Heart left ventricle (tissue), 16 donors: ENCODE results near the gene ADCY3. TPM values are rescaled to one million over a fixed set of nuclear protein-coding genes. Genes with fewer than 3 reads are reported as not detected.

Experiments
- ATAC-seq, 4 donors: fragments of 200-7000 bp; cut with Tn5 transposase; one replicate each; pipeline ENCODE4 v1.9.1; 2020 to 2022; ENCODE audit warnings: moderate library complexity in 4 of 4, mild to moderate bottlenecking in 3 of 4, moderate number of reproducible peaks in 1 of 4
- DNase-seq, 5 donors: peaks; one replicate each; pipeline ENCODE4 v3.0.0-alpha.2; 2020
- H3K27ac ChIP-seq, 12 donors: fragments of 200-600 bp; sonication (generic) in 4 of 12; one replicate each; pipeline versions ENCODE4 v1.5.0 to v1.8.0; 2016 to 2022; ENCODE audit warnings: mild to moderate bottlenecking in 2 of 12
- H3K27me3 ChIP-seq, 9 donors: fragments of 200-600 bp; sonication (generic) in 2 of 9; one replicate each; pipeline versions ENCODE4 v1.5.1 to v1.8.0; 2016 to 2022; ENCODE audit warnings: mild to moderate bottlenecking in 3 of 9
- H3K36me3 ChIP-seq, 9 donors: fragments of 200-600 bp; sonication (generic) in 2 of 9; one replicate each; pipeline versions ENCODE4 v1.5.0 to v1.8.0; 2018 to 2022; ENCODE audit warnings: mild to moderate bottlenecking in 2 of 9
- H3K4me1 ChIP-seq, 12 donors: fragments of 200-600 bp; sonication (generic) in 4 of 12; one replicate each; pipeline versions ENCODE4 v1.5.0 to v1.8.0; 2016 to 2022; ENCODE audit warnings: mild to moderate bottlenecking in 3 of 12
- H3K4me3 ChIP-seq, 12 donors: fragments of 200-600 bp; sonication (generic) in 4 of 12; one replicate each; pipeline versions ENCODE4 v1.5.0 to v1.8.0; 2017 to 2022; ENCODE audit warnings: mild to moderate bottlenecking in 9 of 12, moderate library complexity in 4 of 12
- H3K9me3 ChIP-seq, 12 donors: fragments of 200-600 bp; sonication (generic) in 4 of 12; one replicate each; pipeline versions ENCODE4 v1.5.0 to v1.8.0; 2016 to 2022; ENCODE audit warnings: mild to moderate bottlenecking in 1 of 12
- CTCF ChIP-seq, 12 donors: fragments of 200-600 bp; sonication (generic) in 4 of 12; IDR thresholded peaks; one replicate each; pipeline versions ENCODE4 v1.5.0 to v1.8.0; 2018 to 2022; ENCODE audit warnings: antibody characterized with exemption in 12 of 12, mild to moderate bottlenecking in 5 of 12
- POLR2A ChIP-seq, 2 donors: fragments of 450-650 bp; IDR thresholded peaks; one replicate each; pipeline ENCODE4 v1.6.1; 2017; ENCODE audit warnings: antibody characterized with exemption in 2 of 2, mild to moderate bottlenecking in 2 of 2, moderate library complexity in 2 of 2
- WGBS, 4 donors: extraction: QIAGEN DNeasy Blood & Tissue Kit in 2 of 4; methylation state at CpG; one replicate each; pipeline versions ENCODE4 v1.1.5 to v1.1.7; 2013 to 2018; 5-methylcytosine and 5-hydroxymethylcytosine counted together
- intact Hi-C, 10 donors: fragments of 100-400 bp; cut with DNase I; formaldehyde crosslinking; loops; one replicate each; pipeline versions ENCODE4 v1.11.1 to v1.14.2; 2022
- polyA plus RNA-seq, 2 donors: library from polyadenylated mRNA; stranded (reverse); fragments of 200-250 nt; gene quantifications; one replicate each; pipeline ENCODE4 v1.2.3, GENCODE V29; 2013
- total RNA-seq, 9 donors: library from RNA; depleted of rRNA in 2 of 9; stranded (reverse); fragments of >200 nt in 2 of 9; fragmentation: NEBNext Ultra II Directional in 3 of 9; extraction: Animal tissue kit (Norgen Biotek cat#: 25700) in 3 of 9; gene quantifications; one replicate each; pipeline versions ENCODE4 v1.1.0 to v1.2.4, GENCODE V29; 2016 to 2023
- donor health status: ischemic (EF 13 %, LVEDD 7.1; RV severe dilation, severe dysfunction).
- donor health status: healthy with polysubstance abuse.
- donor health status: DM: no; HTN: yes; CAD: no.
- donor health status: DM: no; HTN: no; CAD: no.
- donor health status: ischemic (EF 25% LVEDD 6.9; RV normal size, moderate dysfunction).
- donor health status: ischemic (EF 25% LVEDD 5.7; RV mildly dilated, moderate dysfunction).
- donor health status: healthy.
- donor health status: DM: yes; HTN: yes; CAD: no.
- donor health status: ischemic (EF 35%, LVEDD 5.7; RV mildly dilated, moderate dysfunction).
- donor health status: nonischemic (EF 11% LVEDD 7.7; RV severe dilation, severe dysfunction).
- donor health status: DM: yes; HTN: yes; CAD: no.
- donor health status: PGD.
- donor health status: ischemic (EF 29% LVEDD 5.4; RV normal size, mild dysfunction).
- donor health status: nonischemic (EF 23%, LVEDD 6.1; RV moderate dilation, normal function).

ADCY3 gene
- total and polyA plus RNA-seq, 11 donors, result 9.3 to 36.0 (median 14.4) TPM

GRCh38 chr2:24821433-24821891 is 98.6 kb downstream of the ADCY3 start:
- no peak for DNase-seq
- peaks cover 0 to 70% (median 27%) of the 10 kb centered on the region in 9 donors for H3K36me3 ChIP-seq
- 89 to 97% (median 92%) methylated on average over 13 to 15 of the region's 15 CpGs for WGBS, 4 donors
- H3K4me3 ChIP-seq, result no peak overlapping the region
- H3K27ac ChIP-seq, result no peak overlapping the region
- ATAC-seq, result no peak
- intact Hi-C loops, result loop anchor here in 2 of 10 donors (10.0 kb wide), 2 partner anchors 373 to 597 kb away; no protein-coding TSS in a partner anchor
- no peaks in the 10 kb centered on the region for H3K9me3 ChIP-seq
- peaks cover 0 to 8% (median 0%) of the 10 kb centered on the region in 12 donors for H3K4me1 ChIP-seq
- TF ChIP-seq POLR2A (IDR thresholded peaks at IDR 0.05) (no peak), CTCF (IDR thresholded peaks at IDR 0.05) (no peak)
- H3K27me3 ChIP-seq, result no peaks in the 10 kb centered on the region

GRCh38 chr2:24820598-24821432 is 99.2 kb downstream of the ADCY3 start:
- no peak overlapping the region for H3K27ac ChIP-seq
- no peaks in the 10 kb centered on the region for H3K9me3 ChIP-seq
- H3K4me3 ChIP-seq, result no peak overlapping the region
- WGBS, 4 donors, result 90 to 95% (median 93%) methylated on average over 15 to 17 of the region's 17 CpGs
- peaks cover 0 to 8% (median 0%) of the 10 kb centered on the region in 12 donors for H3K4me1 ChIP-seq
- DNase-seq, result no peak
- TF ChIP-seq POLR2A (IDR thresholded peaks at IDR 0.05), result no peak
- no peak for TF ChIP-seq CTCF (IDR thresholded peaks at IDR 0.05)
- H3K36me3 ChIP-seq, result peaks cover 0 to 77% (median 32%) of the 10 kb centered on the region in 9 donors
- no peak for ATAC-seq
- no peaks in the 10 kb centered on the region for H3K27me3 ChIP-seq
- intact Hi-C loops, result loop anchor here in 2 of 10 donors (10.0 kb wide), 2 partner anchors 374 to 596 kb away; no protein-coding TSS in a partner anchor

- no peak for TF ChIP-seq POLR2A (IDR thresholded peaks at IDR 0.05)
- TF ChIP-seq CTCF (IDR thresholded peaks at IDR 0.05), result no peak
- ATAC-seq (no peak), DNase-seq (no peak)
- peaks cover 0 to 84% (median 34%) of the 10 kb centered on the region in 9 donors for H3K36me3 ChIP-seq
- no peak overlapping the region for H3K27ac ChIP-seq
- 89 to 95% (median 91%) methylated on average over 7 of the region's 7 CpGs for WGBS, 4 donors
- H3K27me3 ChIP-seq, result no peaks in the 10 kb centered on the region
- intact Hi-C loops, result loop anchor here in 2 of 10 donors (10.0 kb wide), 2 partner anchors 375 to 595 kb away; no protein-coding TSS in a partner anchor
- no peaks in the 10 kb centered on the region for H3K9me3 ChIP-seq
- peaks cover 0 to 8% (median 0%) of the 10 kb centered on the region in 12 donors for H3K4me1 ChIP-seq
- H3K4me3 ChIP-seq, result no peak overlapping the region
These were observed 99.9 kb downstream of the ADCY3 start for GRCh38 chr2:24820175-24820513.

- DNase-seq, result no peak
- H3K4me1 ChIP-seq, result peaks cover 0 to 8% (median 0%) of the 10 kb centered on the region in 12 donors
These were observed 100.4 kb downstream of the ADCY3 start for GRCh38 chr2:24819442-24820174.

More at GRCh38 chr2:24819442-24820174, 100.4 kb downstream of the ADCY3 start:
- Histone ChIP-seq H3K27me3 (no peaks in the 10 kb centered on the region), H3K4me3 (no peak overlapping the region), H3K9me3 (no peaks in the 10 kb centered on the region), H3K27ac (no peak overlapping the region), H3K36me3 (peaks cover 0 to 88% (median 34%) of the 10 kb centered on the region in 9 donors)
- WGBS, 4 donors, result 81 to 88% (median 87%) methylated on average over 18 to 21 of the region's 21 CpGs
- no peak for TF ChIP-seq POLR2A (IDR thresholded peaks at IDR 0.05)
- TF ChIP-seq CTCF (IDR thresholded peaks at IDR 0.05), result no peak
- intact Hi-C loops, result loop anchor here in 2 of 10 donors (10.0 kb wide), 2 partner anchors 375 to 595 kb away; no protein-coding TSS in a partner anchor
- ATAC-seq, result no peak
